ENCODE results near the gene ARMC12.

ARMC12 gene

DNA sequence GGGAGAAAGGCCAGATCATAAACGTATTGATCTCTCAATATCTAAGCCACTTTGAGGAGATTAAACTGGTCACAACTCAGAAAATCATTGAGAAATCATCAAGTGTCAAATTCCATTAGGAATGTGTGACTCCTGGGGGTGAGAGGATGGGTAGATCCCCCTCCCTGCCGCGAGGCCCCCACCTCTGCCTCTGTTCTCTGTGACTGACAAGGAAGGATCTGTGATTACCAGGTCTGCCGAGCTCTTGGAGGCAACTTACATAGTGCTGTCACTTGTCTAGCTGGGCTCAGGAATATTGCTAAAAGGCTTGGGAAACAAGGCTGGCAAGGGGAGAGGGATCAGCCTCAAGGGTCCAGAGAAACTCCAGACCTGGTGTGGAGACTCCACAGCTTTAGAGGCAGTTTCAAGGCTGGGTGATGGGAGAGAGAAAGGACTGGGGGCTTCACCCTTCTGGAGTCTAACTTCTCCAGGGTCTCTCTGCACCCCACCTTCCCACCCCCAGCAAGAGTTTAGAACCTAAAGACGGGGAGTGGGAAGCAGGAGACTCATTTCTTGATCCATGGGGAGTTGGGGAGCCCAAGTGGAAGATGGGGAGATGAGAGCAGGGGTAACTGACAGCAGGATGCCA is 11.6 kb upstream of the ARMC12 start:
- TF ChIP-seq, protein P1, sequence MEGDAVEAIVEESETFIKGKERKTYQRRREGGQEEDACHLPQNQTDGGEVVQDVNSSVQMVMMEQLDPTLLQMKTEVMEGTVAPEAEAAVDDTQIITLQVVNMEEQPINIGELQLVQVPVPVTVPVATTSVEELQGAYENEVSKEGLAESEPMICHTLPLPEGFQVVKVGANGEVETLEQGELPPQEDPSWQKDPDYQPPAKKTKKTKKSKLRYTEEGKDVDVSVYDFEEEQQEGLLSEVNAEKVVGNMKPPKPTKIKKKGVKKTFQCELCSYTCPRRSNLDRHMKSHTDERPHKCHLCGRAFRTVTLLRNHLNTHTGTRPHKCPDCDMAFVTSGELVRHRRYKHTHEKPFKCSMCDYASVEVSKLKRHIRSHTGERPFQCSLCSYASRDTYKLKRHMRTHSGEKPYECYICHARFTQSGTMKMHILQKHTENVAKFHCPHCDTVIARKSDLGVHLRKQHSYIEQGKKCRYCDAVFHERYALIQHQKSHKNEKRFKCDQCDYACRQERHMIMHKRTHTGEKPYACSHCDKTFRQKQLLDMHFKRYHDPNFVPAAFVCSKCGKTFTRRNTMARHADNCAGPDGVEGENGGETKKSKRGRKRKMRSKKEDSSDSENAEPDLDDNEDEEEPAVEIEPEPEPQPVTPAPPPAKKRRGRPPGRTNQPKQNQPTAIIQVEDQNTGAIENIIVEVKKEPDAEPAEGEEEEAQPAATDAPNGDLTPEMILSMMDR (IDR thresholded peaks at IDR 0.05; ENCODE audit: insufficient read depth, missing control alignments) = no peak
- DNase-seq (ENCODE audit: insufficient read length, low spot score) = no peak
- FAIRE-seq = no peak

DNA sequence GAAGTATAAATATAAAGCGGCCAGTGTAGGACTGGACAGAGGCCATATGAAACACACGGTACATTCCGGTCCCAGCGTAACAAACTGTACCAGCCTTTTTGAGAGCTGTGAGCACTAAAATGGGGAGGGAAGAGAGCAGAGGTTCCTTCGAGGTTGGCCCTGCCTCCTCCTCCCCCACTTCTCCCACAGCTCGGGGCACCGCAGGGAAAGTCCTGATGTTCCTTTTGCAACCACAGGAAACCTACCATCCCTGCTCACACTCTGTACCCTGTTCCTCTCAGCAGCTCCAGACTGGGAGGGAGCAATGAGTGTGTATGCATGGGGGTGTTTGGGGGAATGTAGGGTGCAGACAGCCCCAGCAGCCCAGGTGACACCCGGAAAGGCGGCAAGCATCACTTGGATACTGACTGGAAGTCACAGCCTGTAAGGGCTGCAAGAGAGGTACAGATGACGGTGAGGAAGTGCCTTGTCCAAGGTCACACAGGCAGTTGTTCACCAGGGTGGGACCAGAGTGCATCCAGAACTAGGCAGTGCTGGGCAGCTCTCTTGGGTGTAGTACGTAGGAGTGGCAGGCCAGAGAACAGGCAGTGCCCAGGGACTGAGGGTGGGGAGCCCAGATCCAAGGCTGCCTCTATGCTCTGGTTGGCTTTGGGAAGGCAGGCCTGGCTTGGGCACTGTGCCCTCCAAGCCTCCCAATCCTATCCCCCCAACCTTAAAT is 11.0 kb upstream of the ARMC12 start:
- FAIRE-seq (no peak), DNase-seq (ENCODE audit: insufficient read length, low spot score) (no peak)
- TF ChIP-seq, protein P1 (IDR thresholded peaks at IDR 0.05; ENCODE audit: insufficient read depth, missing control alignments) = no peak

DNA sequence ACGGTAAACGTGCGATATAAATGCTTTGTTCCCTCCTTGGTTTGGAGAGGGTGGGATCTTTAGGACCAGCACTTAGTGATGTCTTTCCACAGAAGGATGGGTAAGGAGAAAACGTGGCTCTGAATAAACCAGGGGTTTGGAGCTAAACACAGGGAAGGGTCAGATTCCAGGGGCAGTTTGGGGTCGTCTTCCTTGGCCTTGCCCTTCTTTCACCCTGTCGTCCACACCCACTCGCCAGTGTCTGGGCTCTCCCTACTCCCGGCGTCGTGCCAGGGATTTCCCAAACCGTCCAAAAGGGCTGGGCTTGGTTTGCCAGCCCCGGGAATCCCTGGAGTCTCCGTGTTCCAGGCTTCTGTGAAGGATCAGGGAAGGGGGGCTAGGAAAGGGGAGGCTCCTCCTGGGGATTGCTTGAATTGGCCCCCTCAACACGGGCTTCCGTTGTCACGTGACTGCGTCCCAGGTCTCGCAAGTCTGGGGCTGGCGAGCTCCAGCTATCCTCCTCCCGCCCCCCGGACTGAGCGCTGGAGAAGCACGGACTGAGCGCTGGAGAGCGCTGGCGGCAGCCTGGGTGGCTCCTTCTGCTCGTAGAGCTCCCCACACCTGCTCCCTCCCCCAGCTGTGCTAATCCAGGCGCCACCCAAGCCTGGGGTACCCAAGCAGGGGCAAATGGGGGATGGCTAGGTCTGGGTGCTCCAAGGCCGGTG is 9.4 kb upstream of the ARMC12 start:
- TF ChIP-seq, protein P1 (IDR thresholded peaks at IDR 0.05; ENCODE audit: insufficient read depth, missing control alignments) = no peak
- FAIRE-seq = no peak

DNA sequence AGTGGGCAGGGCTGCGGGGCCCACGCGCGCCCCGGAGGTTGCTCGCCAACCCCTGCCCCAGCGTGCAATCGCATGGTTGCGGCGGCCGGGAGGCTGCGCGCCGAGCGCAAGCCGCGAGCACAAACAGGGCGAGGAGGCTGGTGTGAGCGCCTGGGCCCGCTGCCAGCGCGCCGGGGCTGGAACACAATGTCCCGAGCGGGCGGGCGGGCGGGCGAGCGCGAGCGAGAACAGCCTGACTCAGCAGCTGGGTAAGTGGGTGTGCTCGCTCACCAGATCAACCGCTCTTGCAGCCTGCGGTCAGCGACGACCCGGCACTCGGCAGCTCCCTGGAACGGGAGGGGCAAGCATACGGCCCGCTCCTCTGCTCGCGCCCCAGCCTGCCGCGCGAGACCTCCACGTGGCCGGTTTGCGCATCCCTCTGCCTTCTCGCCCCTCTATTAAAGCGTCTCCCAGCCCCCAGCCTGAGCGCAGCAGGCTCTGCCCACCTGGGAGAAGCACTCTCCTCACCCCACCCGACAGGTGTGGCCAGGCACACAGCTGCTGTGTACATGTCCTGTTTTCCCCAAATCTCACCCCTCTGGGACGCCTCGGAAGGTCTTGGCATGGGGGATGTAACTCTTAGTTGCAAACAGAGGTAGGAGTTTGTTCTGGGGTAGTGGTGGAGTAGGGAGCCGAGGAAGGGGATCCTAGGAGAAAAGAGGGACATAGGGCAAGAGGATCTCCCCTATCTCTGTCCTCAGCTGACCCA is 8.7 kb upstream of the ARMC12 start:
- FAIRE-seq (no peak), DNase-seq (ENCODE audit: insufficient read length, low spot score) (no peak)
- TF ChIP-seq, protein P1 (IDR thresholded peaks at IDR 0.05; ENCODE audit: insufficient read depth, missing control alignments) = no peak

More for the DNA sequence above, 9.4 kb upstream of the ARMC12 start:
- DNase-seq (ENCODE audit: insufficient read length, low spot score) = peak; percentile 75

DNA sequence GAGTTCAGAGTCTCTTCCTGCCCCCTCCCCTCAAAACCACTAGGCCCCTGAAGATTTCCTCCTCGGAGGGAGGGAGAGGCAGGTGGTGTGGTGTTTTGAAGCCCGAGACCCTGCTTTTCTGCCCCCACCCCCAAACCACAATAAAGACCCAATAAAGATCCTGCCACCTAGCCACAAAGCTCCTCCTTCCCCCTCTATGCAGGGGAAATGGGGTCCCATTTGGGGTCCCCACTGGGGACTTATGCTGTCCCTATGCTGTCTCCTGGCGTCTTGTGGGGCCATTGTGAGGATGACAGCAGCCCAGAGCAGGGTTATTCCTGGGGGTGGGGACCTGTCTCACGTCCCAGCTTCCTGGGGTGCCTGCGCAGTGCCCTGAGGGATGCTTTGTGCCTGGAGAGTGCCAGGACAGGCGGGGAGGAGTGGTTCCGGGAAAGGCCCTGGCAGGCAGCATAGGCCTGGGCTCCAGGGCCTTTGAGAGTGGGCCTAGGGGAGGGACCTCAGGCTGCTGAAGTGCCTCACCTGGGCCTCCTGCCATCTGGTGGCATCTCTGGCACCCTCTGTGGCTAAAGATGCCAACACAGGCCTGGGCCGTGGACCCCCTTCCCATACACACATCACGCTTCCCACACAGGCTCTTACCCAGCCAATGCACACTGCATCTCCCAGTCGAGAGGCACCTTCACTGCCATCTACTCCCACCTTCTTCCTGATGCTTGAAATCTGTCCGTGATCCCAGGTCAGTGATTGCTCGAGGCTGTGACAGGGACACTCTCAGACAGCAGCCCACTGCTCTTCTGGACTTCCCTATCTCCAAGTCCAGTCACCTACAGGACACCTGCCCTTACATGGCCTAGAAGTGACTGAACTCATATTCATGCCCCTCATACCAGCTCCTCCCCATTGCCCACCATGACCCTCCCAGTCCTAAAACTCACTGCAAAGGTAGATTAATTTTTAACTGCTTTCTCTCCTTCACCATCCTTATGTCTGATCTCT is 7.9 kb upstream of the ARMC12 start:
- DNase-seq (ENCODE audit: insufficient read length, low spot score) = no peak
- TF ChIP-seq, protein P1 (IDR thresholded peaks at IDR 0.05; ENCODE audit: insufficient read depth, missing control alignments) = no peak
- FAIRE-seq = no peak

DNA sequence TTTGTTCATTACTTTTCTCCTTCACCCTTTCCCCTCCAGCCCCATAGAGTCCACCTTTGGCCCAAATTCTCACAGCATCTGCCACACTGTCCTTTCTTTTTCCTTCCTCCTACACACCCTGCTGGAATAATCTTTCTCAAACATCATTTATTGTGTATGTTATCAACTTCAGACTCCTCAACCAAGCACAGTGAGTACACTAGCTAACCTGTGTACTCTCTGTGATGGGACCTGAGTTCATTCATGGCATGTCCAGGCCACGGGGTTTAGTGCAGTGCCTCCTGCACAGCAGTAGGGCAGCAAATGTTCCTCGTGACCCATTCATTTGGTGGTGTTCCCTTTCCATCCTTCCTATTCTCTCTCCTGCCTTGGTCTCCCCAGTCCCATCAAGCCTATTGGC is 7.1 kb upstream of the ARMC12 start:
- TF ChIP-seq, protein P1 (IDR thresholded peaks at IDR 0.05; ENCODE audit: insufficient read depth, missing control alignments) = no peak
- DNase-seq (ENCODE audit: insufficient read length, low spot score) = no peak
- no peak for FAIRE-seq

Measured in D721Med (cell line).